GM12878 (cell line): Measurements from ENCODE around the gene TELO2. TPM values are rescaled to one million over a fixed set of nuclear protein-coding genes. Genes with fewer than 3 reads are reported as not detected.

Experiments
- ATAC-seq: fragments of 200-7000 bp; cut with Tn5 transposase; 3 replicates; pipeline ENCODE4 v1.9.1; 2020; ENCODE audit warnings: mild to moderate bottlenecking, moderate library complexity
- BruUV-seq: library from RNA; stranded (reverse); fragments of 400-500 nt; replicated peaks from 2 replicates; lab custom pipeline; 2021; lab: Mats Ljungman, UMichigan
- CTCF ChIA-PET: fragments of 300-600 bp; sonication (Branson Sonifier 250); formaldehyde crosslinking; extraction: SDS; loops from one replicate; lab custom pipeline; 2021; ENCODE audit warnings: inconsistent platforms; lab: Yijun Ruan, JAX
- POLR2A ChIA-PET: fragments of 350-600 bp; formaldehyde crosslinking; extraction: SDS; loops from one replicate; lab custom pipeline; 2021; ENCODE audit warnings: inconsistent platforms; lab: Charles Lee
- RAD21 ChIA-PET: fragments of 300-600 bp; sonication (Branson Sonifier 250); formaldehyde crosslinking; loops from one replicate; lab custom pipeline; 2023; ENCODE audit warnings: antibody characterized with exemption; ENCODE audit not compliant: unreplicated experiment; lab: Charles Lee
- SMC1A ChIA-PET: fragments of 300-600 bp; sonication (Branson Sonifier 250); formaldehyde crosslinking; loops from one replicate; lab custom pipeline; 2023; ENCODE audit not compliant: unreplicated experiment, uncharacterized antibody; lab: Charles Lee
- DNase-seq: peaks from one replicate; pipeline ENCODE4 v3.0.0-alpha.2; 2011; ENCODE audit warnings: low read depth, low spot score
- FAIRE-seq: peaks from 3 replicates; lab custom pipeline; 2011; peaks lifted over from hg19 to GRCh38; lab: Jason Lieb, UNC
- H2AFZ ChIP-seq: 2 replicates; pipeline ENCODE4 v1.6.0; 2011; ENCODE audit warnings: low read depth, low read length, control low read depth; ENCODE audit not compliant: control insufficient read depth
- H3K27ac ChIP-seq: 2 replicates; pipeline ENCODE4 v1.5.1; 2011; ENCODE audit warnings: control low read depth; ENCODE audit not compliant: control insufficient read depth, insufficient read depth
- H3K27me3 ChIP-seq, 2 experiments: replicated peaks in 1 of 2; 2 replicates each; pipeline versions ENCODE4 v1.6.0 to v1.6.1; 2011; ENCODE audit warnings: low read length in 1 of 2; ENCODE audit not compliant: control insufficient read depth in 2 of 2, insufficient read depth in 2 of 2
- H3K36me3 ChIP-seq, 2 experiments: 2 replicates each; pipeline ENCODE4 v1.5.1; 2011; ENCODE audit warnings: low read length in 1 of 2; ENCODE audit not compliant: control insufficient read depth in 2 of 2, insufficient read depth in 2 of 2
- H3K4me1 ChIP-seq: 2 replicates; pipeline ENCODE4 v1.6.1; 2011; ENCODE audit warnings: mild to moderate bottlenecking, low read length, moderate library complexity, mixed read lengths; ENCODE audit not compliant: control insufficient read depth, insufficient read depth
- H3K4me2 ChIP-seq: 2 replicates; pipeline ENCODE4 v1.6.0; 2011; ENCODE audit warnings: control low read depth; ENCODE audit not compliant: control insufficient read depth, insufficient read depth
- H3K4me3 ChIP-seq: fragments of 200-600 bp; sonication (generic); 2 replicates; pipeline ENCODE4 v1.5.1; 2016
- H3K79me2 ChIP-seq: 2 replicates; pipeline ENCODE4 v1.6.0; 2011; ENCODE audit warnings: low read length; ENCODE audit not compliant: control insufficient read depth, insufficient read depth
- H3K9ac ChIP-seq: 2 replicates; pipeline ENCODE4 v1.8.0; 2011; ENCODE audit warnings: low read length, control low read depth, mixed read lengths; ENCODE audit not compliant: control insufficient read depth, insufficient read depth
- H3K9me3 ChIP-seq: replicated peaks from 3 replicates; pipeline ENCODE4 v1.5.1; 2011; ENCODE audit warnings: mild to moderate bottlenecking, low read length; ENCODE audit not compliant: control insufficient read depth, insufficient read depth
- H4K20me1 ChIP-seq: 2 replicates; pipeline ENCODE4 v1.6.0; 2011; ENCODE audit not compliant: control insufficient read depth, insufficient read depth
- EP300 ChIP-seq, 2 experiments: fragments of 150-350 bp in 1 of 2; IDR thresholded peaks; 2 replicates each; pipeline ENCODE4 v1.6.1; 2011 to 2012; ENCODE audit warnings: low read depth in 2 of 2, low read length in 2 of 2, borderline replicate concordance in 1 of 2, improper control_type of control experiment in 1 of 2, inconsistent platforms in 1 of 2; ENCODE audit not compliant: control insufficient read depth in 1 of 2
- ESRRA ChIP-seq: IDR thresholded peaks from 2 replicates; pipeline ENCODE4 v1.6.1; 2012; ENCODE audit warnings: mild to moderate bottlenecking, low read length, improper control_type of control experiment
- HDAC2 ChIP-seq: fragments of 200-600 bp; sonication (generic); IDR thresholded peaks from 2 replicates; pipeline ENCODE4 v1.6.1; 2017
- MXI1 ChIP-seq: fragments of 150-350 bp; IDR thresholded peaks from 2 replicates; pipeline ENCODE4 v1.6.1; 2011; ENCODE audit warnings: low read depth, mild to moderate bottlenecking, inconsistent platforms, low read length, improper control_type of control experiment
- MYB ChIP-seq: fragments of 150-350 bp; IDR thresholded peaks from 2 replicates; pipeline ENCODE4 v1.6.1; 2014; ENCODE audit warnings: mild to moderate bottlenecking, low read depth, low read length, borderline replicate concordance
- NFIC ChIP-seq: IDR thresholded peaks from 2 replicates; pipeline ENCODE4 v1.6.1; 2012; ENCODE audit warnings: low read depth, mild to moderate bottlenecking, inconsistent platforms, low read length, moderate library complexity
- PAX5 ChIP-seq: IDR thresholded peaks from 2 replicates; pipeline ENCODE4 v1.6.1; 2011; ENCODE audit warnings: low read depth, low read length, borderline replicate concordance
- POLR2AphosphoS2 ChIP-seq: IDR thresholded peaks from 2 replicates; pipeline ENCODE4 v1.6.1; 2011; ENCODE audit warnings: low read depth, mild to moderate bottlenecking, low read length, improper control_type of control experiment, moderate library complexity
- RELA ChIP-seq: fragments of 450-650 bp; IDR thresholded peaks from 2 replicates; pipeline ENCODE4 v1.8.0; 2014; ENCODE audit warnings: borderline replicate concordance; ENCODE audit not compliant: partially characterized antibody
- RUNX3 ChIP-seq: IDR thresholded peaks from 2 replicates; pipeline ENCODE4 v1.6.1; 2012; ENCODE audit warnings: low read length, inconsistent platforms
- SKIL ChIP-seq: fragments of 450-650 bp; IDR thresholded peaks from 2 replicates; pipeline ENCODE4 v1.6.1; 2017; ENCODE audit warnings: mild to moderate bottlenecking, low read depth, inconsistent platforms; ENCODE audit not compliant: poor library complexity, severe bottlenecking
- SMAD5 ChIP-seq: IDR thresholded peaks from 2 replicates; pipeline ENCODE4 v1.6.1; 2016; ENCODE audit warnings: antibody characterized with exemption, low read depth
- SREBF1 ChIP-seq: IDR thresholded peaks from 2 replicates; pipeline ENCODE4 v1.6.1; 2012; ENCODE audit warnings: mild to moderate bottlenecking, low read length
- TAF1 ChIP-seq: IDR thresholded peaks from 2 replicates; pipeline ENCODE4 v1.6.1; 2011; ENCODE audit warnings: mild to moderate bottlenecking, low read depth, low read length, borderline replicate concordance
- ZBED1 ChIP-seq: IDR thresholded peaks from 2 replicates; pipeline ENCODE4 v1.6.1; 2016; ENCODE audit warnings: borderline replicate concordance
- WGBS: methylation state at CpG from one replicate; pipeline ENCODE4 v1.1.6; 2016; ENCODE audit warnings: low lambda C conversion rate; ENCODE audit not compliant: insufficient replicate concordance, insufficient coverage; ENCODE audit errors: missing lambda C conversion rate; 5-methylcytosine and 5-hydroxymethylcytosine counted together
- in situ Hi-C: fragments of 300-500 bp; cut with MboI; formaldehyde crosslinking; loops from 9 replicates; pipeline ENCODE4 v1.14.3; 2018; ENCODE audit warnings: mixed read lengths
- intact Hi-C: fragments of 100-400 bp; cut with micrococcal nuclease; formaldehyde crosslinking; loops from one replicate; pipeline ENCODE4 v1.14.2; 2022; ENCODE audit not compliant: unreplicated experiment
- polyA plus RNA-seq, 11 experiments: library from polyadenylated mRNA; depleted of rRNA in 4 of 11; unstranded in 6 of 11; stranded (reverse) in 5 of 11; fragments of >200 nt; fragmentation: Nextera tagmentation in 4 of 11; fragmentation: Illumina TruSeq in 1 of 11; extraction: Ambion mirVana in 4 of 11; extraction: Trizol in 1 of 11; gene quantifications; 1 replicate in 1 of 11; 2 replicates in 10 of 11; pipeline versions ENCODE4 v1.2.1 to v1.2.3, GENCODE V29; 2011 to 2016; ENCODE audit warnings: inconsistent platforms in 2 of 11, missing spikeins in 2 of 11, low read depth in 1 of 11
- total RNA-seq, 4 experiments: library from RNA; depleted of rRNA in 3 of 4; stranded (reverse); fragments of >200 nt in 3 of 4; fragmentation: Illumina TruSeq in 1 of 4; extraction: Trizol in 1 of 4; gene quantifications; 2 replicates each; pipeline versions ENCODE4 v1.2.1 to v1.2.3, GENCODE V29; 2013 to 2021
- TF ChIP-seq, protein P1 (sequence below): fragments of 450-650 bp; IDR thresholded peaks from 2 replicates; pipeline ENCODE4 v1.6.1; 2017; ENCODE audit warnings: mild to moderate bottlenecking, moderate library complexity

Gene TELO2
- total and polyA plus RNA-seq, 10 of the 15 experiments (the other 5 are each of a cell fraction or from before 2014, with no cell fraction given), result 0.55 to 72.8 (median 18.6) TPM

DNA sequence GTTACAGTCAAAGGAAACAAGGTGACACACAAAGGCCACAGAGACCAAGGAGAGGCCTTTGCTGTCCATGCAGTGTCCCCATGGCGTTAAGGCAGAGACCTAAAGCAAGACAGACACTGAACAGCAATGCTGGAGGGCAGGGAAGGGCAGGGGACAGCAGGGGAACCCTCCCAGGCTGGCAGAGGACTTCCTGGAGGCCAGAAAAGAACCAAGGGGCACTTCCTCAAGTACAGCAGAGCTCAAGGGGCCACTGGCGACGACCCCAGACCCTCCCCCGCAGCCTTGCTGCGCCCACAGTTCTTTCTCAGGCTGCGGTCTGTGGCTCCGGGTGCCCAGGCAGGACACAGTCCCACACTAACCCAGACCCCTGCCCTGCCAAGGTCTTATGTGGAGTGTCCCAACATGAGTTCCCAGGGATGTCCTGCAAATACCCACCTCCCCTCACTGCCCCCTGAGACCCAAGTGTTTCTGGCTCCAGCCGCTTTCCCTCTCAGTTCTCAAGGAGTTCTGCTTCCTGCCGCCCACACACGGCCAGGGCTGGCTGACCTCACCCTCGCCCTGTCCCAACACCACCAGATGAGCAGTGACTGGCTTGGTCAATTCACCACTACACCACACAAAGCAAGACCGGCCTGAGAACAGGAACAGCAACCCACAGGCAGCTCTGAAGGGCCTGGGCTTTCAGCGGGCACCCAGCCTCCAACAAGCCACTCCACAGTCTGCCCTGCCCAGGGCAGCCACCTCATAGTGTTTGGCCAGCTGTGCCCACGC, 22.5 kb upstream of the TELO2 start:
- DNase-seq (no peak), FAIRE-seq (peak; percentile 31), ATAC-seq (peak; percentile 70)
- Histone ChIP-seq H3K4me1 (peaks cover 20% of the 10 kb centered on the region), H3K9me3 (no peaks in the 10 kb centered on the region), H3K4me2 (peak overlapping the region; percentile 87), H4K20me1 (no peaks in the 10 kb centered on the region), H3K9ac (peak overlapping the region; percentile 75), H2AFZ (no peak overlapping the region; the same call in 1 of the 2 replicates), H3K27ac (peak overlapping the region; percentile 92), H3K79me2 (peaks cover 59% of the 10 kb centered on the region), H3K4me3 (peak overlapping the region; percentile 41; the same call in 1 of the 2 replicates), H3K27me3 (no peaks in the 10 kb centered on the region), H3K36me3 (no peaks in the 10 kb centered on the region)
- CTCF ChIA-PET, result interaction anchor here (0.6 to 1.2 kb wide), 3 partner anchors 42 to 810 kb away, joined by 3 to 4 read pairs (median 3); partner anchors contain the start of gene MAPK8IP3
- SMC1A ChIA-PET, result interaction anchor here (0.9 kb wide), 1 partner anchor 50 kb away, joined by 3 read pairs; the partner anchor contains the start of gene UQCC4
- intact Hi-C loops, result loop anchor here (5.0 kb wide), 1 partner anchor 48 kb away; the partner anchor contains the start of gene UQCC4
- RAD21 ChIA-PET, result no interaction called here
- POLR2A ChIA-PET, result interaction anchor here (0.9 to 1.8 kb wide), 8 partner anchors 9 to 50 kb away, joined by 3 to 7 read pairs (median 4); partner anchors contain the start of genes TELO2 and UQCC4
- 60% methylated on average over 14 of the region's 14 CpGs for WGBS
- in situ Hi-C loops, result no loop called here
- no TSS peak for BruUV-seq
- peak; percentile 50; the same call in 1 of the 2 replicates for TF ChIP-seq RUNX3
- TF ChIP-seq SKIL, result no peak
- no peak for TF ChIP-seq MYB
- TF ChIP-seq ESRRA, result no peak
- TF ChIP-seq EP300 (IDR thresholded peaks at IDR 0.05; ENCODE audit: borderline replicate concordance in 1 of 2, control insufficient read depth in 1 of 2, low read depth in 2 of 2, low read length in 2 of 2), result no peak
- 0 out of 2 replicates have a peak, but pooled peaks have one; percentile 19 for TF ChIP-seq TAF1
- TF ChIP-seq NFIC, result no peak
- no peak for TF ChIP-seq HDAC2
- TF ChIP-seq SMAD5, result no peak
- TF ChIP-seq RELA, result no peak
- TF ChIP-seq PAX5, result 0 out of 2 replicates have a peak, but pooled peaks have one; percentile 9
- TF ChIP-seq MXI1, result no peak
- TF ChIP-seq SREBF1, result no peak
- no peak for TF ChIP-seq POLR2AphosphoS2
- TF ChIP-seq ZBED1, result no peak
- TF ChIP-seq, protein P1, sequence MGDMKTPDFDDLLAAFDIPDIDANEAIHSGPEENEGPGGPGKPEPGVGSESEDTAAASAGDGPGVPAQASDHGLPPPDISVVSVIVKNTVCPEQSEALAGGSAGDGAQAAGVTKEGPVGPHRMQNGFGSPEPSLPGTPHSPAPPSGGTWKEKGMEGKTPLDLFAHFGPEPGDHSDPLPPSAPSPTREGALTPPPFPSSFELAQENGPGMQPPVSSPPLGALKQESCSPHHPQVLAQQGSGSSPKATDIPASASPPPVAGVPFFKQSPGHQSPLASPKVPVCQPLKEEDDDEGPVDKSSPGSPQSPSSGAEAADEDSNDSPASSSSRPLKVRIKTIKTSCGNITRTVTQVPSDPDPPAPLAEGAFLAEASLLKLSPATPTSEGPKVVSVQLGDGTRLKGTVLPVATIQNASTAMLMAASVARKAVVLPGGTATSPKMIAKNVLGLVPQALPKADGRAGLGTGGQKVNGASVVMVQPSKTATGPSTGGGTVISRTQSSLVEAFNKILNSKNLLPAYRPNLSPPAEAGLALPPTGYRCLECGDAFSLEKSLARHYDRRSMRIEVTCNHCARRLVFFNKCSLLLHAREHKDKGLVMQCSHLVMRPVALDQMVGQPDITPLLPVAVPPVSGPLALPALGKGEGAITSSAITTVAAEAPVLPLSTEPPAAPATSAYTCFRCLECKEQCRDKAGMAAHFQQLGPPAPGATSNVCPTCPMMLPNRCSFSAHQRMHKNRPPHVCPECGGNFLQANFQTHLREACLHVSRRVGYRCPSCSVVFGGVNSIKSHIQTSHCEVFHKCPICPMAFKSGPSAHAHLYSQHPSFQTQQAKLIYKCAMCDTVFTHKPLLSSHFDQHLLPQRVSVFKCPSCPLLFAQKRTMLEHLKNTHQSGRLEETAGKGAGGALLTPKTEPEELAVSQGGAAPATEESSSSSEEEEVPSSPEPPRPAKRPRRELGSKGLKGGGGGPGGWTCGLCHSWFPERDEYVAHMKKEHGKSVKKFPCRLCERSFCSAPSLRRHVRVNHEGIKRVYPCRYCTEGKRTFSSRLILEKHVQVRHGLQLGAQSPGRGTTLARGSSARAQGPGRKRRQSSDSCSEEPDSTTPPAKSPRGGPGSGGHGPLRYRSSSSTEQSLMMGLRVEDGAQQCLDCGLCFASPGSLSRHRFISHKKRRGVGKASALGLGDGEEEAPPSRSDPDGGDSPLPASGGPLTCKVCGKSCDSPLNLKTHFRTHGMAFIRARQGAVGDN, result peak; percentile 44; the same call in 1 of the 2 replicates
